HepG2 (cell line): Measurements from ENCODE around the gene CDK2AP2. TPM values are rescaled to one million over a fixed set of nuclear protein-coding genes. Genes with fewer than 3 reads are reported as not detected.

ENCODE experiments used
- ATAC-seq: fragments of 200-7000 bp; cut with Tn5 transposase; 3 replicates; pipeline ENCODE4 v1.9.1; 2020; ENCODE audit warnings: mild to moderate bottlenecking, moderate library complexity
- BruUV-seq: library from RNA; stranded (reverse); fragments of 400-500 nt; replicated peaks from 2 replicates; lab custom pipeline; 2021; lab: Mats Ljungman, UMichigan
- CTCF ChIA-PET: fragments of 300-600 bp; formaldehyde crosslinking; extraction: SDS; loops from one replicate; lab custom pipeline; 2021; ENCODE audit warnings: low total read pairs, inconsistent platforms, low intra/inter-chr PET ratio; lab: Yijun Ruan, JAX
- POLR2A ChIA-PET: fragments of 350-600 bp; sonication (Branson Sonifier 250); formaldehyde crosslinking; loops from one replicate; lab custom pipeline; 2020; ENCODE audit warnings: antibody characterized with exemption, inconsistent platforms; lab: Yijun Ruan, JAX
- DNase-seq: peaks from one replicate; pipeline ENCODE4 v3.0.0-alpha.2; 2015; ENCODE audit warnings: low spot score
- FAIRE-seq: peaks from 3 replicates; lab custom pipeline; 2011; peaks lifted over from hg19 to GRCh38; lab: Jason Lieb, UNC
- H2AFZ ChIP-seq: one replicate; pipeline ENCODE4 v1.6.1; 2011; ENCODE audit warnings: low read length, inconsistent platforms
- H3K27ac ChIP-seq: fragments of 300-600 bp; 3 replicates; pipeline ENCODE4 v1.8.0; 2011; ENCODE audit warnings: mixed run types, mild to moderate bottlenecking, mixed read lengths, low read length, inconsistent platforms; ENCODE audit not compliant: insufficient read depth; ENCODE audit errors: extremely low read length
- H3K27me3 ChIP-seq, 2 experiments: fragments of 200-600 bp in 1 of 2; 2 replicates in 1 of 2; 3 replicates in 1 of 2; pipeline versions ENCODE4 v1.6.0 to v1.8.0; 2011; ENCODE audit warnings: low read length in 2 of 2, mild to moderate bottlenecking in 2 of 2, moderate library complexity in 2 of 2, inconsistent platforms in 1 of 2; ENCODE audit not compliant: insufficient read depth in 2 of 2, control insufficient read depth in 1 of 2
- H3K36me3 ChIP-seq, 2 experiments: fragments of 200-600 bp in 1 of 2; replicated peaks in 1 of 2; 2 replicates in 1 of 2; 3 replicates in 1 of 2; pipeline versions ENCODE4 v1.5.1 to v1.8.0; 2011; ENCODE audit warnings: low read length in 2 of 2, inconsistent platforms in 1 of 2; ENCODE audit not compliant: insufficient read depth in 2 of 2, control insufficient read depth in 1 of 2
- H3K4me1 ChIP-seq: 2 replicates; pipeline ENCODE4 v1.5.1; 2012; ENCODE audit warnings: low read length, inconsistent platforms; ENCODE audit not compliant: insufficient read depth
- H3K4me2 ChIP-seq: 2 replicates; pipeline ENCODE4 v1.6.0; 2011; ENCODE audit warnings: low read depth, low read length, inconsistent platforms
- H3K4me3 ChIP-seq, 3 experiments: fragments of 200-600 bp in 1 of 3; sonication (generic), shearing (Covaris generic) in 1 of 3; replicated peaks in 1 of 3; 2 replicates each; pipeline ENCODE4 v1.5.1; 2011 to 2016; ENCODE audit warnings: low read length in 3 of 3, inconsistent platforms in 2 of 3, low read depth in 2 of 3, mild to moderate bottlenecking in 2 of 3, control low read depth in 1 of 3, mixed read lengths in 1 of 3; ENCODE audit not compliant: insufficient read depth in 1 of 3
- H3K79me2 ChIP-seq: one replicate; pipeline ENCODE4 v1.6.1; 2011; ENCODE audit warnings: low read length, inconsistent platforms; ENCODE audit not compliant: insufficient read depth
- H3K9ac ChIP-seq: 2 replicates; pipeline ENCODE4 v1.6.0; 2011; ENCODE audit warnings: mild to moderate bottlenecking, low read depth, low read length, inconsistent platforms; ENCODE audit not compliant: insufficient read depth
- H3K9me3 ChIP-seq: 2 replicates; pipeline ENCODE4 v1.5.1; 2012; ENCODE audit warnings: mild to moderate bottlenecking, low read length
- H4K20me1 ChIP-seq: 2 replicates; pipeline ENCODE4 v1.6.0; 2011; ENCODE audit warnings: inconsistent platforms, mild to moderate bottlenecking, low read length, moderate library complexity; ENCODE audit not compliant: insufficient read depth
- ATF1 ChIP-seq: IDR thresholded peaks from 2 replicates; pipeline ENCODE4 v1.6.1; 2016; ENCODE audit warnings: mild to moderate bottlenecking, control low read depth
- BHLHE40 ChIP-seq: IDR thresholded peaks from 2 replicates; pipeline ENCODE4 v1.6.1; 2011; ENCODE audit warnings: low read length, improper control_type of control experiment
- KDM5B ChIP-seq: sonication (generic); formaldehyde crosslinking; IDR thresholded peaks from 2 replicates; pipeline ENCODE4 v1.4.0; 2020; ENCODE audit warnings: missing genetic modification reagents, mild to moderate bottlenecking, borderline replicate concordance
- KLF13 ChIP-seq: sonication (generic); formaldehyde crosslinking; IDR thresholded peaks from 2 replicates; pipeline ENCODE4 v1.4.0; 2020; ENCODE audit warnings: mild to moderate bottlenecking, missing genetic modification reagents
- KLF15 ChIP-seq: sonication (generic); formaldehyde crosslinking; IDR thresholded peaks from 2 replicates; pipeline ENCODE4 v1.8.1; 2023; ENCODE audit warnings: borderline replicate concordance, mild to moderate bottlenecking, inconsistent platforms, missing genetic modification reagents, mixed read lengths
- MEIS2 ChIP-seq: sonication (generic); formaldehyde crosslinking; IDR thresholded peaks from 2 replicates; pipeline ENCODE4 v1.9.0; 2021; ENCODE audit warnings: mild to moderate bottlenecking, missing genetic modification reagents
- NFATC3 ChIP-seq: sonication (generic); formaldehyde crosslinking; IDR thresholded peaks from 2 replicates; pipeline ENCODE4 v1.5.1; 2020; ENCODE audit warnings: mild to moderate bottlenecking, missing genetic modification reagents
- NFIB ChIP-seq: sonication (generic); formaldehyde crosslinking; IDR thresholded peaks from 2 replicates; pipeline ENCODE4 v1.9.0; 2021; ENCODE audit warnings: missing genetic modification reagents, mild to moderate bottlenecking, borderline replicate concordance
- SNAPC2 ChIP-seq: sonication (generic); formaldehyde crosslinking; IDR thresholded peaks from 2 replicates; pipeline ENCODE4 v1.8.1; 2022; ENCODE audit warnings: mild to moderate bottlenecking, missing genetic modification reagents
- TARDBP ChIP-seq: sonication (generic); formaldehyde crosslinking; IDR thresholded peaks from 2 replicates; pipeline ENCODE4 v1.8.0; 2022; ENCODE audit warnings: mild to moderate bottlenecking, missing genetic modification reagents
- ZNF20 ChIP-seq: sonication (generic); formaldehyde crosslinking; IDR thresholded peaks from 2 replicates; pipeline ENCODE4 v1.4.0; 2020; ENCODE audit warnings: mild to moderate bottlenecking, moderate library complexity, missing genetic modification reagents
- ZNF264 ChIP-seq: sonication (generic); formaldehyde crosslinking; IDR thresholded peaks from 2 replicates; pipeline ENCODE4 v1.4.0; 2020; ENCODE audit warnings: missing genetic modification reagents
- ZNF530 ChIP-seq: sonication (generic); formaldehyde crosslinking; IDR thresholded peaks from 2 replicates; pipeline ENCODE4 v1.5.0; 2020; ENCODE audit warnings: low read depth, mild to moderate bottlenecking, missing genetic modification reagents
- ZNF629 ChIP-seq: sonication (generic); formaldehyde crosslinking; conservative IDR thresholded peaks from 2 replicates; pipeline ENCODE4 v1.5.0; 2020; ENCODE audit warnings: missing genetic modification reagents
- ZNF720 ChIP-seq: sonication (generic); formaldehyde crosslinking; IDR thresholded peaks from 2 replicates; pipeline ENCODE4 v1.4.0; 2020; ENCODE audit warnings: missing genetic modification reagents
- ZNF75D ChIP-seq: sonication (generic); formaldehyde crosslinking; IDR thresholded peaks from 2 replicates; pipeline ENCODE4 v1.8.1; 2023; ENCODE audit warnings: missing genetic modification reagents, mild to moderate bottlenecking, borderline replicate concordance
- WGBS: methylation state at CpG from one replicate; pipeline ENCODE4 v1.1.6; 2017; ENCODE audit warnings: low lambda C conversion rate; 5-methylcytosine and 5-hydroxymethylcytosine counted together
- in situ Hi-C: cut with HindIII; loops from 2 replicates; pipeline ENCODE4 v1.10.0; 2017; ENCODE audit warnings: low pct_unique_long_range_greater_than_20kb; ENCODE audit not compliant: extremely low pct_ligation_motif_present
- intact Hi-C: fragments of 100-400 bp; cut with micrococcal nuclease; formaldehyde crosslinking; loops from one replicate; pipeline ENCODE4 v1.10.0; 2022; ENCODE audit not compliant: unreplicated experiment
- polyA plus RNA-seq, 8 experiments: library from polyadenylated mRNA; depleted of rRNA in 3 of 8; stranded (reverse) in 7 of 8; unstranded in 1 of 8; fragments of >200 nt; fragmentation: Illumina TruSeq in 4 of 8; extraction: Trizol in 4 of 8; gene quantifications; 2 replicates each; pipeline versions ENCODE4 v1.2.1 to v1.2.3, GENCODE V29; 2011 to 2016; ENCODE audit warnings: low read depth in 4 of 8, missing spikeins in 1 of 8, mixed read lengths in 1 of 8; ENCODE audit not compliant: insufficient read depth in 1 of 8
- total RNA-seq, 5 experiments: library from RNA; depleted of rRNA; stranded (reverse); fragments of >200 nt; fragmentation: Illumina TruSeq; extraction: Trizol; gene quantifications; 2 replicates each; pipeline ENCODE4 v1.2.3, GENCODE V29; 2016; ENCODE audit warnings: low read depth in 1 of 5
- TF ChIP-seq, protein P1 (sequence below): sonication (generic); formaldehyde crosslinking; IDR thresholded peaks from 2 replicates; pipeline ENCODE4 v1.4.0; 2020; ENCODE audit warnings: missing genetic modification reagents

Gene CDK2AP2
- total and polyA plus RNA-seq, 2 of the 13 experiments (the other 11 are each of a cell fraction or from before 2014, with no cell fraction given), result 15.0 to 23.2 TPM

- Histone ChIP-seq H3K79me2 (no peaks in the 10 kb centered on the region), H3K4me3 (no peak overlapping the region), H4K20me1 (no peaks in the 10 kb centered on the region), H3K27ac (no peak overlapping the region), H3K36me3 (peaks cover 4 to 17% of the 10 kb centered on the region in 2 experiments; a peak in 3 of 5 replicates), H3K9me3 (no peaks in the 10 kb centered on the region), H2AFZ (no peak overlapping the region), H3K4me1 (peaks cover 28% of the 10 kb centered on the region), H3K27me3 (no peaks in the 10 kb centered on the region), H3K4me2 (peak overlapping the region; percentile 68; the same call in 1 of the 2 replicates)
- 97% methylated on average over 11 of the region's 11 CpGs for WGBS
- ATAC-seq (no peak), FAIRE-seq (no peak)
- BruUV-seq, result no TSS peak
- TF ChIP-seq MEIS2 (no peak), NFATC3 (CRISPR knock-in tag) (no peak), BHLHE40 (no peak), ZNF720 (no peak), ZNF75D (CRISPR knock-in tag) (no peak), ZNF20 (CRISPR knock-in tag) (no peak), NFIB (CRISPR knock-in tag) (no peak), KLF13 (CRISPR knock-in tag) (no peak), KDM5B (CRISPR knock-in tag) (no peak), SNAPC2 (no peak), ZNF629 (CRISPR knock-in tag) (no peak), TARDBP (no peak), ZNF530 (CRISPR knock-in tag) (no peak), ZNF264 (CRISPR knock-in tag) (no peak), KLF15 (CRISPR knock-in tag) (no peak), ATF1 (no peak)
- TF ChIP-seq, protein P1, sequence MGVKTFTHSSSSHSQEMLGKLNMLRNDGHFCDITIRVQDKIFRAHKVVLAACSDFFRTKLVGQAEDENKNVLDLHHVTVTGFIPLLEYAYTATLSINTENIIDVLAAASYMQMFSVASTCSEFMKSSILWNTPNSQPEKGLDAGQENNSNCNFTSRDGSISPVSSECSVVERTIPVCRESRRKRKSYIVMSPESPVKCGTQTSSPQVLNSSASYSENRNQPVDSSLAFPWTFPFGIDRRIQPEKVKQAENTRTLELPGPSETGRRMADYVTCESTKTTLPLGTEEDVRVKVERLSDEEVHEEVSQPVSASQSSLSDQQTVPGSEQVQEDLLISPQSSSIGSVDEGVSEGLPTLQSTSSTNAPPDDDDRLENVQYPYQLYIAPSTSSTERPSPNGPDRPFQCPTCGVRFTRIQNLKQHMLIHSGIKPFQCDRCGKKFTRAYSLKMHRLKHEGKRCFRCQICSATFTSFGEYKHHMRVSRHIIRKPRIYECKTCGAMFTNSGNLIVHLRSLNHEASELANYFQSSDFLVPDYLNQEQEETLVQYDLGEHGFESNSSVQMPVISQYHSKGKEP, result no peak
- TF ChIP-seq, all 625 proteins: peak for 0
- H3K9ac ChIP-seq, result 0 out of 2 replicates have a peak overlapping the region, but pooled peaks have one; percentile 72
- ChIA-PET CTCF (no interaction called here), POLR2A (no interaction called here)
- in situ Hi-C loops, result no loop called here
- no peak for DNase-seq
- intact Hi-C loops, result no loop called here
These were observed 23.1 kb downstream of the CDK2AP2 start for GRCh38 chr11:67484847-67485311.
